Trophoblast cell (in vitro differentiated cells and primary cell): Measurements from ENCODE around the gene STXBP6.

Experiments used
- DNase-seq, 2 donors: peaks; one replicate each; pipeline ENCODE4 v3.0.0-alpha.2; 2016
- H2AFZ ChIP-seq: 2 replicates; pipeline ENCODE4 v1.6.1; 2013; ENCODE audit warnings: low read length, moderate library complexity, mild to moderate bottlenecking; ENCODE audit not compliant: insufficient read depth, poor library complexity
- H2AK5ac ChIP-seq: 2 replicates; pipeline ENCODE4 v1.6.1; 2013; ENCODE audit warnings: mild to moderate bottlenecking, low read length
- H2BK120ac ChIP-seq: 2 replicates; pipeline ENCODE4 v1.6.1; 2013; ENCODE audit warnings: low read length, mild to moderate bottlenecking, moderate library complexity; ENCODE audit not compliant: insufficient read depth, poor library complexity
- H2BK12ac ChIP-seq: 2 replicates; pipeline ENCODE4 v1.6.1; 2013; ENCODE audit warnings: mild to moderate bottlenecking, low read length, moderate library complexity
- H2BK5ac ChIP-seq: 2 replicates; pipeline ENCODE4 v1.6.1; 2013; ENCODE audit warnings: low read length, low read depth, moderate library complexity, mild to moderate bottlenecking; ENCODE audit not compliant: poor library complexity
- H3K14ac ChIP-seq: 2 replicates; pipeline ENCODE4 v1.6.1; 2013; ENCODE audit warnings: mild to moderate bottlenecking, low read length
- H3K18ac ChIP-seq: 2 replicates; pipeline ENCODE4 v1.6.1; 2013; ENCODE audit warnings: mild to moderate bottlenecking, low read length
- H3K23ac ChIP-seq: 2 replicates; pipeline ENCODE4 v1.6.1; 2013; ENCODE audit warnings: low read length
- H3K27ac ChIP-seq: 2 replicates; pipeline ENCODE4 v1.5.1; 2013; ENCODE audit warnings: low read depth, mild to moderate bottlenecking, inconsistent platforms, low read length, moderate library complexity
- H3K27me3 ChIP-seq: 2 replicates; pipeline ENCODE4 v1.6.1; 2013; ENCODE audit warnings: inconsistent platforms, mild to moderate bottlenecking, low read length, moderate library complexity; ENCODE audit not compliant: insufficient read depth
- H3K36me3 ChIP-seq, 2 experiments: 1 replicate in 1 of 2; 2 replicates in 1 of 2; pipeline ENCODE4 v1.6.1; 2013; ENCODE audit warnings: low read length in 2 of 2, mild to moderate bottlenecking in 2 of 2, moderate library complexity in 1 of 2; ENCODE audit not compliant: insufficient read depth in 2 of 2, control insufficient read depth in 1 of 2
- H3K4ac ChIP-seq: 2 replicates; pipeline ENCODE4 v1.6.1; 2013; ENCODE audit warnings: low read depth, mild to moderate bottlenecking, low read length, moderate library complexity
- H3K4me1 ChIP-seq, 2 experiments: 1 replicate in 1 of 2; 2 replicates in 1 of 2; pipeline ENCODE4 v1.6.1; 2013; ENCODE audit warnings: low read length in 2 of 2, mild to moderate bottlenecking in 2 of 2, moderate library complexity in 1 of 2; ENCODE audit not compliant: insufficient read depth in 2 of 2, control insufficient read depth in 1 of 2
- H3K4me2 ChIP-seq: 2 replicates; pipeline ENCODE4 v1.6.1; 2013; ENCODE audit warnings: inconsistent platforms, mild to moderate bottlenecking, low read length, moderate library complexity
- H3K4me3 ChIP-seq: 2 replicates; pipeline ENCODE4 v1.5.1; 2013; ENCODE audit warnings: mild to moderate bottlenecking, low read depth, low read length, inconsistent platforms
- H3K79me1 ChIP-seq: one replicate; pipeline ENCODE4 v1.6.1; 2013; ENCODE audit warnings: low read length
- H3K79me2 ChIP-seq: 2 replicates; pipeline ENCODE4 v1.6.1; 2013; ENCODE audit warnings: low read length, mild to moderate bottlenecking; ENCODE audit not compliant: control insufficient read depth, insufficient read depth, poor library complexity
- H3K9ac ChIP-seq: 2 replicates; pipeline ENCODE4 v1.6.1; 2013; ENCODE audit warnings: mild to moderate bottlenecking, low read length
- H3K9me3 ChIP-seq: 2 replicates; pipeline ENCODE4 v1.6.1; 2013; ENCODE audit warnings: low read depth, mild to moderate bottlenecking, control low read depth, inconsistent platforms, low read length; ENCODE audit not compliant: insufficient read depth
- H4K12ac ChIP-seq: 2 replicates; pipeline ENCODE4 v1.6.1; 2013; ENCODE audit warnings: low read depth, mild to moderate bottlenecking, low read length, moderate library complexity
- H4K8ac ChIP-seq: 2 replicates; pipeline ENCODE4 v1.6.1; 2013; ENCODE audit warnings: low read depth, mild to moderate bottlenecking, low read length, moderate library complexity
- H4K91ac ChIP-seq: one replicate; pipeline ENCODE4 v1.6.1; 2013; ENCODE audit warnings: low read depth, mild to moderate bottlenecking, low read length, moderate library complexity
- WGBS: extraction: QIAGEN DNeasy Blood & Tissue Kit; methylation state at CpG from one replicate; pipeline ENCODE4 v1.1.7; 2013; ENCODE audit warnings: missing lambda C conversion rate; ENCODE audit not compliant: insufficient read length, insufficient coverage; ENCODE audit errors: extremely low coverage; 5-methylcytosine and 5-hydroxymethylcytosine counted together

Gene STXBP6

DNA sequence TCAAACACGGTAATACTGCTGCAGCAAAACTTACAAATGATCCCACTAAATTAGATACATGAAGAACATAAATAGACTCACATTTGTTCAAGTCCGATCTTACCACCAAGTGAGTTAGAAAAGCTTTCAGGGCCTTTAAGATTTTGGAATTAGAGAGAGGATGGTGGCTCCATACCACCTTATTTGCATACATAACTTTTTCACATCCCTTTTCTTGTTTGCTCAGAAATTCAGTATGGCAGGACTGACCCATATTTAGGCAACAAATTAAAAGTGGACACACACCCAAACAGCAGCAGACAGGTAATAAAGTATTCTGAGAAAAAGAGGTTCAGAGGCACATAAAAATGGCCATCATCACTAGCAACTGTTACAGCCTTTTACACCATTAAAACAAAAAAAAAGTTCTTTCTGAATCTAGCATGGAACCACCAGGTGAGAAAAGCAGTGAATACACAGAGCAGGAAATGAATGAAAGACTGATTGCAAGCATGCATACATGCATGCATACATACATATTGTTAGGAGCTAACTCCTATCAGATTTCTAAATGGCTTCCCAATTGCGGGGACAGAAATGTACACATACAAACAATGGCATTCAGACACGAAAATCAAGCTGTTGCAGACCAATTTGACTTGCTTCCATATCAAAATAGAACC lies 23.3 kb downstream of the STXBP6 start:
- no peak overlapping the region for H4K12ac ChIP-seq
- no peak overlapping the region for H3K4me2 ChIP-seq
- no peak overlapping the region for H2BK5ac ChIP-seq
- no peak overlapping the region for H2AFZ ChIP-seq
- no peak overlapping the region for H4K8ac ChIP-seq
- H3K4me3 ChIP-seq, result no peak overlapping the region
- H3K23ac ChIP-seq, result no peak overlapping the region
- no peak overlapping the region for H3K18ac ChIP-seq
- no peaks in the 10 kb centered on the region for H3K79me2 ChIP-seq
- H3K4me1 ChIP-seq, result no peaks in the 10 kb centered on the region
- H2BK12ac ChIP-seq, result no peak overlapping the region
- no peak overlapping the region for H2AK5ac ChIP-seq
- no peaks in the 10 kb centered on the region for H3K79me1 ChIP-seq
- no peak overlapping the region for H2BK120ac ChIP-seq
- no CpG with 5 or more reads among the region's 4 CpGs for WGBS
- no peak for DNase-seq
- no peaks in the 10 kb centered on the region for H3K9me3 ChIP-seq
- H3K27ac ChIP-seq, result no peak overlapping the region
- H3K9ac ChIP-seq, result no peak overlapping the region
- no peaks in the 10 kb centered on the region for H3K36me3 ChIP-seq
- H3K14ac ChIP-seq, result no peak overlapping the region
- no peak overlapping the region for H4K91ac ChIP-seq
- H3K27me3 ChIP-seq, result no peaks in the 10 kb centered on the region
- no peak overlapping the region for H3K4ac ChIP-seq

DNA sequence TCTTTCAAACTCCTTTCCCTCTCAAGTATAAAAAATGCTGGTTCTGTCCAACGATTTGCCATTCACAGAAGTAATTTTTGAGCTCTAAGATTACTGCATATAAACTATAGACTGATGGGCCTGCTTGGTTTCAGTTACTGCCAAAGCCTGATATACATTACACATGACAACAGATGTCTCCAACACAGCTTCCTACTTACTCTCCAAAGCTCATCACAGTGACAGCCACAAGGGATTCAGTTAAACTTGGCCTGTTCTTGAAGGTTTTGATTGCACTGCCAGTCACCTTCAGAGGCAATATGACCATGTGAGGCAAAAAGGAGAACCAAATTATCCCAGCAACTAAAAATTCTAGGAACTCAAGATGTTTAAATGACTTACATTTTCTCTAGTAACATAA lies 30.1 kb downstream of the STXBP6 start:
- Histone ChIP-seq H2AK5ac (no peak overlapping the region), H3K79me1 (no peaks in the 10 kb centered on the region), H3K27me3 (no peaks in the 10 kb centered on the region), H4K12ac (no peak overlapping the region), H3K27ac (no peak overlapping the region), H3K36me3 (no peaks in the 10 kb centered on the region), H4K91ac (no peak overlapping the region), H3K4me3 (no peak overlapping the region), H2AFZ (no peak overlapping the region), H3K79me2 (no peaks in the 10 kb centered on the region), H2BK5ac (no peak overlapping the region), H3K4me2 (no peak overlapping the region), H3K4ac (no peak overlapping the region), H3K18ac (no peak overlapping the region), H2BK12ac (no peak overlapping the region), H2BK120ac (no peak overlapping the region), H3K9me3 (no peaks in the 10 kb centered on the region), H3K14ac (no peak overlapping the region), H3K23ac (no peak overlapping the region), H3K4me1 (peaks cover 0 to 1% of the 10 kb centered on the region in 2 experiments), H4K8ac (no peak overlapping the region), H3K9ac (no peak overlapping the region)
- WGBS, result no CpG with 5 or more reads among the region's 1 CpG
- DNase-seq, result no peak

GRCh38 chr14:25017562-25017961 lies 32.4 kb downstream of the STXBP6 start:
- no peak overlapping the region for H3K4ac ChIP-seq
- no CpG with 5 or more reads among the region's 2 CpGs for WGBS
- H2BK120ac ChIP-seq, result no peak overlapping the region
- H3K4me3 ChIP-seq, result no peak overlapping the region
- H3K27ac ChIP-seq, result no peak overlapping the region
- no peak overlapping the region for H3K23ac ChIP-seq
- no peak overlapping the region for H2BK12ac ChIP-seq
- no peaks in the 10 kb centered on the region for H3K79me1 ChIP-seq
- H3K79me2 ChIP-seq, result no peaks in the 10 kb centered on the region
- H3K9me3 ChIP-seq, result no peaks in the 10 kb centered on the region
- H3K4me2 ChIP-seq, result no peak overlapping the region
- no peak for DNase-seq
- no peaks in the 10 kb centered on the region for H3K36me3 ChIP-seq
- H3K14ac ChIP-seq, result no peak overlapping the region
- no peak overlapping the region for H4K12ac ChIP-seq
- H3K18ac ChIP-seq, result no peak overlapping the region
- H4K91ac ChIP-seq, result no peak overlapping the region
- H2AFZ ChIP-seq, result no peak overlapping the region
- H3K9ac ChIP-seq, result no peak overlapping the region
- H4K8ac ChIP-seq, result no peak overlapping the region
- no peak overlapping the region for H2AK5ac ChIP-seq
- H3K27me3 ChIP-seq, result no peaks in the 10 kb centered on the region
- H2BK5ac ChIP-seq, result no peak overlapping the region
- peaks cover 0 to 1% of the 10 kb centered on the region in 2 experiments for H3K4me1 ChIP-seq

DNA sequence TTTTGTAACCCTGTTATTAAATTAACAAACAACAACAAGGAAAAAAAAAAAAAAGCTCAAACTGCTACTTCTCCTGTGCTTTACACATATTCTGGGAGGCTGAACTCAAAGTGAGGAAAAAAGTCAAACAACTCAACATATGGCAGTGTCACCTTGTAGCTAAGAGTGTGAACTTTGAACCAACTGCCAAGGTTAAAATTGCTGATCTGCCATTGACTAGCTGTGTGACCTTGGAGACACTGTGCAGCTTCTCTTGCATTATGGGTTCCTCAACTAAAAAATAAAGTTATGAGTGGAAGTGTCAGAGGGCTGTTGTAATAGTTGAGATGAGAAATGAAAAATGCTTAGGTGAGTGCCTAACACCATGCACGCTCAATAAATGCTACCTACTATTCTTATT lies 34.2 kb downstream of the STXBP6 start:
- Histone ChIP-seq H3K23ac (no peak overlapping the region), H3K18ac (no peak overlapping the region), H3K14ac (no peak overlapping the region), H2BK12ac (no peak overlapping the region), H3K4me1 (peaks cover 0 to 1% of the 10 kb centered on the region in 2 experiments), H3K79me2 (no peaks in the 10 kb centered on the region), H3K4me2 (no peak overlapping the region), H4K91ac (no peak overlapping the region), H2BK5ac (no peak overlapping the region), H3K27me3 (no peaks in the 10 kb centered on the region), H3K36me3 (no peaks in the 10 kb centered on the region), H3K4ac (no peak overlapping the region), H4K12ac (no peak overlapping the region), H3K4me3 (no peak overlapping the region), H3K9ac (no peak overlapping the region), H3K27ac (no peak overlapping the region), H3K79me1 (no peaks in the 10 kb centered on the region), H2AK5ac (no peak overlapping the region), H2AFZ (no peak overlapping the region), H4K8ac (no peak overlapping the region), H2BK120ac (no peak overlapping the region), H3K9me3 (no peaks in the 10 kb centered on the region)
- no peak for DNase-seq
- 100% methylated on average over 1 of the region's 1 CpG for WGBS
